HEK293 (cell line): ENCODE results near the gene DSCAML1.

Source experiments
- CTCF ChIP-seq: fragments of 450-650 bp; formaldehyde crosslinking; IDR thresholded peaks from 2 replicates; pipeline ENCODE4 v1.5.1; 2016; ENCODE audit warnings: missing biosample characterization, missing genetic modification characterization
- GLIS2 ChIP-seq: fragments of 450-650 bp; formaldehyde crosslinking; IDR thresholded peaks from 2 replicates; pipeline ENCODE4 v1.5.1; 2016; ENCODE audit warnings: missing biosample characterization, missing genetic modification characterization
- MYNN ChIP-seq: fragments of 450-650 bp; formaldehyde crosslinking; IDR thresholded peaks from 2 replicates; pipeline ENCODE4 v1.5.1; 2016; ENCODE audit warnings: missing biosample characterization, missing genetic modification characterization, borderline replicate concordance
- PBX3 ChIP-seq: sonication (generic); formaldehyde crosslinking; IDR thresholded peaks from 2 replicates; pipeline ENCODE4 v1.8.1; 2022; ENCODE audit warnings: mild to moderate bottlenecking, moderate library complexity, missing genetic modification reagents
- REST ChIP-seq: fragments of 450-650 bp; formaldehyde crosslinking; IDR thresholded peaks from 2 replicates; pipeline ENCODE4 v1.5.1; 2016; ENCODE audit warnings: missing biosample characterization, missing genetic modification characterization
- ZNF292 ChIP-seq: fragments of 450-650 bp; formaldehyde crosslinking; IDR thresholded peaks from 2 replicates; pipeline ENCODE4 v1.5.1; 2016; ENCODE audit warnings: low read depth, missing biosample characterization, missing genetic modification characterization, borderline replicate concordance
- ZNF701 ChIP-seq: fragments of 450-650 bp; formaldehyde crosslinking; IDR thresholded peaks from 2 replicates; pipeline ENCODE4 v1.5.1; 2016; ENCODE audit warnings: missing biosample characterization, missing genetic modification characterization
- ZNF776 ChIP-seq: fragments of 450-650 bp; formaldehyde crosslinking; IDR thresholded peaks from 2 replicates; pipeline ENCODE4 v1.5.0; 2017; ENCODE audit warnings: missing biosample characterization, missing genetic modification characterization, borderline replicate concordance
- ZSCAN16 ChIP-seq: fragments of 450-650 bp; formaldehyde crosslinking; IDR thresholded peaks from 2 replicates; pipeline ENCODE4 v1.5.1; 2016; ENCODE audit warnings: missing biosample characterization, missing genetic modification characterization
- TF ChIP-seq, protein P1 (sequence below): fragments of 450-650 bp; formaldehyde crosslinking; optimal IDR thresholded peaks from 2 replicates; pipeline ENCODE3; 2016; ENCODE audit warnings: missing biosample characterization, mild to moderate bottlenecking, missing genetic modification characterization
- TF ChIP-seq, protein P2 (sequence below): fragments of 450-650 bp; formaldehyde crosslinking; IDR thresholded peaks from 2 replicates; pipeline ENCODE4 v1.5.1; 2016; ENCODE audit warnings: missing biosample characterization, missing genetic modification characterization, low read depth
- TF ChIP-seq, protein P3 (sequence below): fragments of 450-650 bp; formaldehyde crosslinking; IDR thresholded peaks from 2 replicates; pipeline ENCODE4 v1.5.1; 2016; ENCODE audit warnings: missing biosample characterization, missing genetic modification characterization

- TF ChIP-seq REST (tag by site-specific recombination) (no peak), ZNF292 (no peak), CTCF (tag by site-specific recombination) (no peak), ZNF776 (no peak), ZNF701 (tag by site-specific recombination) (no peak), PBX3 (CRISPR knock-in tag) (no peak), MYNN (tag by site-specific recombination) (no peak), GLIS2 (no peak), ZSCAN16 (tag by site-specific recombination) (no peak)
- TF ChIP-seq, protein P1, sequence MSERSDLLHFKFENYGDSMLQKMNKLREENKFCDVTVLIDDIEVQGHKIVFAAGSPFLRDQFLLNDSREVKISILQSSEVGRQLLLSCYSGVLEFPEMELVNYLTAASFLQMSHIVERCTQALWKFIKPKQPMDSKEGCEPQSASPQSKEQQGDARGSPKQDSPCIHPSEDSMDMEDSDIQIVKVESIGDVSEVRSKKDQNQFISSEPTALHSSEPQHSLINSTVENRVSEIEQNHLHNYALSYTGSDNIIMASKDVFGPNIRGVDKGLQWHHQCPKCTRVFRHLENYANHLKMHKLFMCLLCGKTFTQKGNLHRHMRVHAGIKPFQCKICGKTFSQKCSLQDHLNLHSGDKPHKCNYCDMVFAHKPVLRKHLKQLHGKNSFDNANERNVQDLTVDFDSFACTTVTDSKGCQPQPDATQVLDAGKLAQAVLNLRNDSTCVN: no peak
- TF ChIP-seq, protein P2, sequence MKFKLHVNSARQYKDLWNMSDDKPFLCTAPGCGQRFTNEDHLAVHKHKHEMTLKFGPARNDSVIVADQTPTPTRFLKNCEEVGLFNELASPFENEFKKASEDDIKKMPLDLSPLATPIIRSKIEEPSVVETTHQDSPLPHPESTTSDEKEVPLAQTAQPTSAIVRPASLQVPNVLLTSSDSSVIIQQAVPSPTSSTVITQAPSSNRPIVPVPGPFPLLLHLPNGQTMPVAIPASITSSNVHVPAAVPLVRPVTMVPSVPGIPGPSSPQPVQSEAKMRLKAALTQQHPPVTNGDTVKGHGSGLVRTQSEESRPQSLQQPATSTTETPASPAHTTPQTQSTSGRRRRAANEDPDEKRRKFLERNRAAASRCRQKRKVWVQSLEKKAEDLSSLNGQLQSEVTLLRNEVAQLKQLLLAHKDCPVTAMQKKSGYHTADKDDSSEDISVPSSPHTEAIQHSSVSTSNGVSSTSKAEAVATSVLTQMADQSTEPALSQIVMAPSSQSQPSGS (tag by site-specific recombination): no peak
- TF ChIP-seq, protein P3, sequence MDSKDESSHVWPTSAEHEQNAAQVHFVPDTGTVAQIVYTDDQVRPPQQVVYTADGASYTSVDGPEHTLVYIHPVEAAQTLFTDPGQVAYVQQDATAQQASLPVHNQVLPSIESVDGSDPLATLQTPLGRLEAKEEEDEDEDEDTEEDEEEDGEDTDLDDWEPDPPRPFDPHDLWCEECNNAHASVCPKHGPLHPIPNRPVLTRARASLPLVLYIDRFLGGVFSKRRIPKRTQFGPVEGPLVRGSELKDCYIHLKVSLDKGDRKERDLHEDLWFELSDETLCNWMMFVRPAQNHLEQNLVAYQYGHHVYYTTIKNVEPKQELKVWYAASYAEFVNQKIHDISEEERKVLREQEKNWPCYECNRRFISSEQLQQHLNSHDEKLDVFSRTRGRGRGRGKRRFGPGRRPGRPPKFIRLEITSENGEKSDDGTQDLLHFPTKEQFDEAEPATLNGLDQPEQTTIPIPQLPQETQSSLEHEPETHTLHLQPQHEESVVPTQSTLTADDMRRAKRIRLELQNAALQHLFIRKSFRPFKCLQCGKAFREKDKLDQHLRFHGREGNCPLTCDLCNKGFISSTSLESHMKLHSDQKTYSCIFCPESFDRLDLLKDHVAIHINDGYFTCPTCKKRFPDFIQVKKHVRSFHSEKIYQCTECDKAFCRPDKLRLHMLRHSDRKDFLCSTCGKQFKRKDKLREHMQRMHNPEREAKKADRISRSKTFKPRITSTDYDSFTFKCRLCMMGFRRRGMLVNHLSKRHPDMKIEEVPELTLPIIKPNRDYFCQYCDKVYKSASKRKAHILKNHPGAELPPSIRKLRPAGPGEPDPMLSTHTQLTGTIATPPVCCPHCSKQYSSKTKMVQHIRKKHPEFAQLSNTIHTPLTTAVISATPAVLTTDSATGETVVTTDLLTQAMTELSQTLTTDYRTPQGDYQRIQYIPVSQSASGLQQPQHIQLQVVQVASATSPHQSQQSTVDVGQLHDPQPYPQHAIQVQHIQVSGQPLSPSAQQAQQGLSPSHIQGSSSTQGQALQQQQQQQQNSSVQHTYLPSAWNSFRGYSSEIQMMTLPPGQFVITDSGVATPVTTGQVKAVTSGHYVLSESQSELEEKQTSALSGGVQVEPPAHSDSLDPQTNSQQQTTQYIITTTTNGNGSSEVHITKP (tag by site-specific recombination): no peak
These were observed 210.6 kb downstream of the DSCAML1 start for GRCh38 chr11:117586392-117586791.
